ENCODE measurements around the gene TMEM178B.

DNA sequence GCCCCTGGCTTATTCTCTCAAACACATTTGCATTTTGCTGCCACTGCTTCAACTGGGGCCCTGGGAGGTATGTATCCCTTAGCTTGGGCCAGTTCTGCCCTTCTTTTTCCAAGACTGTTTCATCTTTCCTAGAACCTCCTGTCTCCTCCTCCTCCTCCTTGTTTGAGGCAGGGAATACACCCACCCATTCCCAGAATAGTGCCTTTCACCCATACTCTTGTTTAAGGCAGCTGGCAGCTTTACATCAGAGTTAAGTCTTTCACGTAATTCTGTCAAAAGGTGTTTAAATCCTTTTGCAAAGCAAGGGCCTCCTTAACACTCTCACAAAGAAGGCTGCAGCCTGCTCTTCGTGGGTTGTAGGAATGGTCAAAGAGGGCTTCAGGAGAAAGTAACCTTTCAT, 326.5 kb downstream of the TMEM178B start:
- TF ChIP-seq, protein P1, sequence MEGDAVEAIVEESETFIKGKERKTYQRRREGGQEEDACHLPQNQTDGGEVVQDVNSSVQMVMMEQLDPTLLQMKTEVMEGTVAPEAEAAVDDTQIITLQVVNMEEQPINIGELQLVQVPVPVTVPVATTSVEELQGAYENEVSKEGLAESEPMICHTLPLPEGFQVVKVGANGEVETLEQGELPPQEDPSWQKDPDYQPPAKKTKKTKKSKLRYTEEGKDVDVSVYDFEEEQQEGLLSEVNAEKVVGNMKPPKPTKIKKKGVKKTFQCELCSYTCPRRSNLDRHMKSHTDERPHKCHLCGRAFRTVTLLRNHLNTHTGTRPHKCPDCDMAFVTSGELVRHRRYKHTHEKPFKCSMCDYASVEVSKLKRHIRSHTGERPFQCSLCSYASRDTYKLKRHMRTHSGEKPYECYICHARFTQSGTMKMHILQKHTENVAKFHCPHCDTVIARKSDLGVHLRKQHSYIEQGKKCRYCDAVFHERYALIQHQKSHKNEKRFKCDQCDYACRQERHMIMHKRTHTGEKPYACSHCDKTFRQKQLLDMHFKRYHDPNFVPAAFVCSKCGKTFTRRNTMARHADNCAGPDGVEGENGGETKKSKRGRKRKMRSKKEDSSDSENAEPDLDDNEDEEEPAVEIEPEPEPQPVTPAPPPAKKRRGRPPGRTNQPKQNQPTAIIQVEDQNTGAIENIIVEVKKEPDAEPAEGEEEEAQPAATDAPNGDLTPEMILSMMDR (IDR thresholded peaks at IDR 0.05), result no peak
- no peak for TF ChIP-seq POLR2AphosphoS5 (IDR thresholded peaks at IDR 0.05)
- TF ChIP-seq EP300 (IDR thresholded peaks at IDR 0.05), result no peak
- no peak for TF ChIP-seq POLR2A (IDR thresholded peaks at IDR 0.05; ENCODE audit: low read depth)

Data from esophagus muscularis mucosa (tissue), 4 donors.